SJCRH30 (cell line): ENCODE results near the gene NFILZ. TPM values are rescaled to one million over a fixed set of nuclear protein-coding genes. Genes with fewer than 3 reads are reported as not detected.
A peak's percentile ranks its signal among the peaks of the same experiment; 100 is the strongest.

Experiments
- DNase-seq, 2 experiments: peaks; one replicate each; pipeline ENCODE4 v3.0.0-alpha.2; 2015 to 2020
- H3K27ac ChIP-seq: fragments of 250-450 bp; sonication (Bioruptor Pico); 2 replicates; pipeline ENCODE4 v1.5.1; 2020; ENCODE audit warnings: mild to moderate bottlenecking, moderate library complexity
- H3K27me3 ChIP-seq: fragments of 250-450 bp; sonication (Bioruptor Pico); 2 replicates; pipeline ENCODE4 v1.5.1; 2020; ENCODE audit warnings: mild to moderate bottlenecking, moderate library complexity
- H3K36me3 ChIP-seq: fragments of 250-450 bp; sonication (Bioruptor Pico); 2 replicates; pipeline ENCODE4 v1.5.1; 2020; ENCODE audit warnings: mild to moderate bottlenecking, moderate library complexity
- H3K4me1 ChIP-seq: fragments of 250-450 bp; sonication (Bioruptor Pico); 2 replicates; pipeline ENCODE4 v1.5.1; 2020; ENCODE audit warnings: mild to moderate bottlenecking, moderate library complexity
- H3K4me3 ChIP-seq: fragments of 250-450 bp; sonication (Bioruptor Pico); 2 replicates; pipeline ENCODE4 v1.5.1; 2020; ENCODE audit warnings: mild to moderate bottlenecking, moderate library complexity
- H3K9me3 ChIP-seq: fragments of 250-450 bp; sonication (Bioruptor Pico); replicated peaks from 2 replicates; pipeline ENCODE4 v1.5.1; 2020; ENCODE audit warnings: mild to moderate bottlenecking, moderate library complexity
- total RNA-seq: library from RNA; depleted of rRNA; stranded (reverse); fragments of >200 nt; shearing (Covaris generic); gene quantifications from 2 replicates; pipeline ENCODE4 v1.2.3, GENCODE V29; 2014

NFILZ gene
- total RNA-seq, 1 experiment from 2014 or later, result not detected

DNA sequence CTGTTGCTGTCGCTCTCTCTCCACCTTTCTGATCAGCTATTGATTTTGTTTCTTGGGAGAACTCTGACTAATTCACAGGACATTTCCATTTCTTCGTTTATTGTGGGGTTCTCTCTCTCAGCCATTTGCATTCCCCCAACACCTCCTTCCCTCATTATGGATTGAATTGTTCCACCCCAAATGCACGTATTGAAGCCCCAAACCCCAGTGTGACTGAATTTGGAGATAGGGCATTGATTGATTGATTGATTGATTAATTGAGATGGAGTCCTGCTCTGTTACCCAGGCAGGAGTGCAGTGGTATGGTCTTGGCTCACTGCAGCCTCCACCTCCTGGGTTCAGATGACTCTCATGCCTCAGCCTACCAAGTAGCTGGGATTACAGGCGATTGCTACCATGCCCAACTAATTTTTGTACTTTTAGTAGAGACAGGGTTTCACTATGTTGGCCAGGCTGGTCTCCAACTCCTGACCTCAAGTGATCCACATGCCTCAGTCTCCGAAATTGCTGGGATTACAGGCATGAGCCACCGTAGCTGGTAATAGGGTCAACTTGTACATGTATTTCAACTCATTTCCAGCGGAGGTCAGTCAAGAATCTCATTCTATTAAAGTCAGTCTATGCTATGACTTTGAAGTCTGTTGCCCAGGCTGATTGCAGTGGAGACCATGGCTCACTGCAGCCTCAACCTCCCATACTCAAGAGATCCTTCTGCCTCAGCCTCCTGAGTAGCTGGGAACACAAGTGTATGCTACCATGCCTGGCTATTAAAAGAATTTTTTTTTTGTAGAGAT lies 13.6 kb downstream of the NFILZ start:
- no peak for DNase-seq
- no peaks in the 10 kb centered on the region for H3K36me3 ChIP-seq

DNA sequence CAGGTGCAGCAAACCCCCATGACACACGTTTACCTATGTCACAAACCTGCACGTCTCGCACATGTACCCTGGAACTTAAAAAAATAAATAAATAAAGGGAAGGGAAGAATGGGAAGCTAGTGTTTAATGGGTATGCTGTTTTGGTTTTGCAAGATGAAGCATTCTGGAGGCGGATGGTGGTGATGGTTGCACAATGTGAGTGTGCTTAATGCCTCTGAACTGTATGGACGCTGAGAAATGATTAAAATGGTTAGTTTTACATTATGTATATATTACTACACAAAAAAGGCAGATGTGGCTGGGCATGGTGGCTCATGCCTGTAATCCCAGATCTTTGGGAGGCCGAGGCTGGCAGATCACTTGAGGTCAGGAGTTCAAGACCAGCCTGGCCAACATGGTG lies 17.8 kb downstream of the NFILZ start:
- Histone ChIP-seq H3K4me3 (no peak overlapping the region), H3K9me3 (no peaks in the 10 kb centered on the region), H3K27ac (no peak overlapping the region), H3K27me3 (no peaks in the 10 kb centered on the region), H3K4me1 (no peaks in the 10 kb centered on the region), H3K36me3 (no peaks in the 10 kb centered on the region)
- DNase-seq, result no peak

More for the DNA sequence above, 13.6 kb downstream of the NFILZ start:
- H3K4me1 ChIP-seq, result no peaks in the 10 kb centered on the region
- H3K27me3 ChIP-seq, result no peaks in the 10 kb centered on the region
- no peaks in the 10 kb centered on the region for H3K9me3 ChIP-seq
- H3K27ac ChIP-seq, result no peak overlapping the region
- H3K4me3 ChIP-seq, result no peak overlapping the region

DNA sequence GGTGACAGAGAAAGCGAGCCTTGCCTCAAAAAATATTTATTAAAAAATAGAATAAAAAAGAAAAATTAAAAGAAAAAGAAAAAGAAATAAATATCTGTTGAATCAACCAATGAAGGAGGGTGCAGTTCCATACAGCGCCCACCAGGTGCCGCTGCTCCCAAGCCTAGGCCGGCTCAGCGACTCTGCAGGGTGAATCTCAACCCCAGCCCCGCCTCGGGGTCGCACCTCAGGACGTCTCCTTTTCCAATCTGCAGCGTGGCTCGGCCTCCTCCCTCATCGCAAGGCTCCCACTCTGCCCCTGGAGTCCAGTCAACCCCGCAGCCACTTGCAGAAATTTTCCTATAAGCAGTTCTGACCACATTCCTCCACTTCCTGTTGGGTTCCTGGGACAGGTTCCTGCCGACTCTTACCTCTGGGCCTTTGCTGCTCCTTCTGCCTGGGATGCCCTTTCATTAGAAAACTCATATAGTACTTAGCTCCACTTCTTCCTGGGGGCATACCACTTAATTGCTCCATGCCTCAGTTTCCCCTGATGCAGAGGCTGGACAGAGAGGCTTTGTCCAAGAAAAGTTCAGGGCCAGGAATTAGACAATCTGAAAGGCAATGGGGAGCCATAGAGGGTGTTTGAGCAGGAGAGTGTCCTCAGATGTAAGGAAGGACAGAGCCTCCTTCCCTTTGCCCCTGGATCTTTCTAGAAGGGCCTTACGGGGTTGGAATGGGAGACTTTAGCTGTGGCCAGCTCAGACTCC lies 24.3 kb downstream of the NFILZ start:
- Histone ChIP-seq H3K36me3 (no peaks in the 10 kb centered on the region), H3K4me1 (no peaks in the 10 kb centered on the region), H3K4me3 (no peak overlapping the region), H3K27ac (no peak overlapping the region), H3K9me3 (no peaks in the 10 kb centered on the region), H3K27me3 (no peaks in the 10 kb centered on the region)
- peak; percentile 19 to 57 for DNase-seq

DNA sequence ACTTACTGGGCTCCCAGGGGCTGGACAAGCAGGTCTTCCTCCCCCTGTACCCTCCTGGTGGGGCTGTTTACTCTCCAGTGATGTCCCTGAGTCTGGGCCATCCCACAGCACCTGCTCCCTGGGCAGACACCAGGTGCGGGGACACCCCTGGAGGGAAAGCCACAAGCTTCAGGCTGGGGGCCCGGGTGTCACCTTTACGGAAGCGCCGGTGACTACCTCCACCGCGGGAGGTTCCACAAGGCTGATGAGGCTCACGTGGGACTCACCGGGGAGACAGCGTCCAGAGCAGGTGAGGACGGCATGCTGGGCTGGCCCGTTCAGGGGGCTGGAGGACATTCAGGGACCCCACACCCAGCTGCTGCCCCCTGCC lies 24.9 kb downstream of the NFILZ start:
- Histone ChIP-seq H3K27ac (no peak overlapping the region), H3K4me1 (no peaks in the 10 kb centered on the region), H3K27me3 (no peaks in the 10 kb centered on the region), H3K4me3 (no peak overlapping the region), H3K9me3 (no peaks in the 10 kb centered on the region), H3K36me3 (no peaks in the 10 kb centered on the region)
- no peak for DNase-seq

DNA sequence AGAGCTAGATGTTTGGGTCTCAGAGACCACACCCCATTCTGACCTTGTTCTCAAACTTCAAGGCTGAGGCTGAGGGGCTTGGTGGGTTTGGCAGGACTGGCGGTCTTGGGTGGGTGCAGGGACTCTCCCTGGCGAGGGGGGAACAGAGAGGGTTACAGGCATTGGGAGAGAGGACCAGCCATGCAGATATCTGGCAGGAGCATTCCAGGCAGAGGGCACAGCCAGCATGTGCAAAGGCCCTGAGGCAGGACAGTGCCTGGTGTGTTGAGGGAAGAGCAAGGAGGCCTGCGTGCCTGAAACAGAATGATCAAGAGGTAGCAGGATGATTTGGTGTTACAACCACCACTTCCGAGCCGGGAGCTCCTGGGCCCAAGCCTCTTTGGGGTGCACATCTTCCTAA lies 27.4 kb downstream of the NFILZ start:
- Histone ChIP-seq H3K36me3 (no peaks in the 10 kb centered on the region), H3K9me3 (no peaks in the 10 kb centered on the region), H3K27me3 (no peaks in the 10 kb centered on the region), H3K27ac (no peak overlapping the region), H3K4me1 (no peaks in the 10 kb centered on the region), H3K4me3 (no peak overlapping the region)
- no peak for DNase-seq

DNA sequence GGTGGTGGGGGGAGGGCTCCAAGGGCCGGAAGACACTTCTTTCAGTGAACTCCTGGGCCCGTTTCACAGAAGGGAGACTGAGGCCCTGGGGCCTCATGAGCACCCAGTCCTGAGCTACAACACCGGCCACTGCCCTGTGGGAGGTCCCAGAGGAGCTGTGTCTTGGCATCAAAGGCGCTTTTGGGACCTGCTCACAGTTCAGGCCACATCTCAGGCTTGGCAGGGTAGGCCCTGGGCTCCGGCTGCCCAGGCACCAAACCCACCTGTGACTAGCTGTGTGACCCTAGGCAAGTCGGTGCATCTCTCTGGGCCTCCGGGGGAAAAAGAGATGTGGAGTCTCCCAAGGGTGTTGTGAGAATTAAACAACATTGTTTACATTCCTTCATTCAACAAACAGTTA lies 29.5 kb downstream of the NFILZ start:
- no peak overlapping the region for H3K4me3 ChIP-seq
- no peak for DNase-seq
- no peaks in the 10 kb centered on the region for H3K4me1 ChIP-seq
- no peaks in the 10 kb centered on the region for H3K36me3 ChIP-seq
- no peaks in the 10 kb centered on the region for H3K27me3 ChIP-seq
- no peak overlapping the region for H3K27ac ChIP-seq
- H3K9me3 ChIP-seq, result no peaks in the 10 kb centered on the region

DNA sequence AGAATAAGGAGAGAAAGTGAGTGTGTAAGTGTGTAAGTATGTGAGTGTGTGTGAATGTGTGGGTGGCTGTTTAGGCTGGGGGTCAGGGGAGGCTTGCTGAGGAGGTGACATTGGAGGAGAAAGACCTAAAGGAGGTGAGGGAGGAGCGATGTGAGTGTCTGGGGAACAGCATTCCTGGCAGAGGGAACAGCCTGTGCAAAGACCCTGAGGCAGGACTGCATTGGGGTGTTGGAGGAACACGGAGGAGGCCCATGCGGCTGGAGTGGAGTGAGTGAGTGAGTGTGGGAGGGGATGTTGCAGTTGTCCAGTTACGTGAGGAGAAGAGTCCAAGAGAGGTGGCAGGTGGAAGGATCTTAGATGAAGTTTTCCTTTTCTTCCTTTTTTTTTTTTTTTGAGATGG lies 31.8 kb downstream of the NFILZ start:
- Histone ChIP-seq H3K27me3 (no peaks in the 10 kb centered on the region), H3K4me3 (no peak overlapping the region), H3K9me3 (no peaks in the 10 kb centered on the region), H3K36me3 (no peaks in the 10 kb centered on the region), H3K27ac (no peak overlapping the region), H3K4me1 (no peaks in the 10 kb centered on the region)
- DNase-seq, result no peak

DNA sequence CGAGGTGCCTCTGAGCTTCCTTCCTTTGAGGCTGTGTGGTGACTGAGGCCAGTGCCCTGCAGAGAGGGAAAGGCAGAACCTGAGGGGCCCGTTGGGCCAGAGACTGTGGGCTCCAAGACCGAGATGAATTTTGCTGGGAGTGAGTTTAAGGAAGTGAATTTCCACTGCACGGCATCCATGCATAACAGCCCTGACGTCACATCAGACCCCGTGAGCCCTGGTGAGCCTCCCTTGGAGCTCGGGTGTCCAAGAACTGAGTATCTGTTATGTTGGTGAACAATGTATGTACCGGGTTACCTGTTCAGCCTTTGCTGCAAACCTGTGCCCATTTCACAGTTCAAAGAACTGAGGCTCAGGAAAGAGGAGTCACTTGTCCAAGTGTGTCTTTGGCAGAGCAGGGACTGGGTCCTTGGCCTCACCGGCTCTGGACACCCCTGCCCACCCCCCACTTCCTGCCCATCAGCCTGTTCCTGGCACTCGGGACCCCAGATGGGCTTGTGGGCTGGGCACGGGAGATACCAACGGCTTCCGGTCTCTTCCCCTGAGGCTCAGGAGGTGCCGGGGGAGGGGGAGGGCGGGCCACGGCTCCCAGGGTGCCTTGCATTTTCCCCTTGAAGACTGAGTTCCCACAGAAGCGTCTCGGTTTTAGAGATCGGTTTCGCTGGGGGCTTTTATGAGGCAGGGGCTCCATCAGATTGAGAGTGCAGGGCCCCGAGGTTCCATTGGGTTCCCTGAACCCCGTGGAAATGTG lies 33.7 kb downstream of the NFILZ start:
- H3K27ac ChIP-seq, result no peak overlapping the region

DNA sequence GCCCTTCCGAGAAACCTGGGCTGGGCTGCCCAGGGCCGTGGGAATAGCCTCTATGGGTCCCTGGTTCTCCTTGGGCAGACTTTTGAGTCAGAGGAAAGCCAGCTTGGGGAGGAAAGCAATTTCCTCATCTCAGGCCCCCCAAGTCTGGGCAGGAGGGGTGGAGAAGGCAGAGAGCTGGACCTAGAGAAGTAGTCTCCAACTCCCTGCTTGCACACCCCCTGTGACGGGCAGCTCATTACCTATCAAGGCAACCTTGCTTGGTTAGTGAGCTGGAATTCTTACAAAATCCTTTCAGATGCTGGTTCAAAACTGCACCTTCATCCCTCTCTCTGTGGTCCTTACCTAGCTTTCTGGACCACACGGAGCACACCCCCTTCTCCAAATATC lies 34.2 kb downstream of the NFILZ start:
- H3K4me3 ChIP-seq, result no peak overlapping the region
- no peaks in the 10 kb centered on the region for H3K4me1 ChIP-seq
- DNase-seq, result no peak
- no peaks in the 10 kb centered on the region for H3K9me3 ChIP-seq
- no peak overlapping the region for H3K27ac ChIP-seq
- H3K36me3 ChIP-seq, result no peaks in the 10 kb centered on the region
- no peaks in the 10 kb centered on the region for H3K27me3 ChIP-seq

More for the DNA sequence above, 33.7 kb downstream of the NFILZ start:
- Histone ChIP-seq H3K27me3 (no peaks in the 10 kb centered on the region), H3K4me3 (no peak overlapping the region), H3K36me3 (no peaks in the 10 kb centered on the region), H3K9me3 (no peaks in the 10 kb centered on the region), H3K4me1 (no peaks in the 10 kb centered on the region)
- DNase-seq, result no peak

DNA sequence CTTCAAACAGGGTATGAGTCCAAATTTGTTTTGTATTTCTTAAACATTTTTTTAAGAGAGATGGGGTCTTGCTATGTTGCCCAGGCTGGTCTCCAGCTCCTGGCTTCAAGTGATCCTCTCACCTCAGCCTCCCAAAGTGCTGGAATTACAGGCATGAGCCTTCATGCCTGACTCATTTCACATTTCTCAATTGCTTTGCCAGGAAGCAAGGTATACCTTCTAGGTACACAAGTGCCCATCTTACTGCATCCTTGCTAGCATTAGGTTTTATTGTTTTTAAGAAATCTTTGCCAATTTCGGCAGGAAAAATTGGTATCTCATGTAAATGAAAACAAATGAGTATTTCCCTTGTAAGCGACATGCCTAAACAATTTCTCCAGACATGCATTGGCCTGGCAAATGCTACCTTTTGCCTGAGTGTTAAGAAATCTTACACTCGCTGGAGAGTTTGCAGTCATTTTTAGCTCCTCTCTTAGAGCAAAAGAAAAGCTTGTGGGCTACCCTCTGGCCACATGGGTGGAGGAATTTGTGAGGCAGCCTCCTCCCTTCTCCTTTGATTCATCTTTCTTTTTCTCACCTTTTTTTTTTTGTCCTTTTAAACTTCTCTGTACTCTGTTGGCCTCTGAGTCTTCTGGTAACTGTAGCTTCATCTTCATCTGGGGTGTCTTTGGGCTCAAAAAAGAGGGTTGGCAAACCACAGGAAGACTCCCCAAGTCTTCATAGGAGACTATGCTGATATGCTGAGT lies 35.2 kb downstream of the NFILZ start:
- Histone ChIP-seq H3K27ac (no peak overlapping the region), H3K4me1 (no peaks in the 10 kb centered on the region), H3K4me3 (no peak overlapping the region), H3K36me3 (no peaks in the 10 kb centered on the region), H3K9me3 (no peaks in the 10 kb centered on the region), H3K27me3 (no peaks in the 10 kb centered on the region)
- DNase-seq, result no peak

DNA sequence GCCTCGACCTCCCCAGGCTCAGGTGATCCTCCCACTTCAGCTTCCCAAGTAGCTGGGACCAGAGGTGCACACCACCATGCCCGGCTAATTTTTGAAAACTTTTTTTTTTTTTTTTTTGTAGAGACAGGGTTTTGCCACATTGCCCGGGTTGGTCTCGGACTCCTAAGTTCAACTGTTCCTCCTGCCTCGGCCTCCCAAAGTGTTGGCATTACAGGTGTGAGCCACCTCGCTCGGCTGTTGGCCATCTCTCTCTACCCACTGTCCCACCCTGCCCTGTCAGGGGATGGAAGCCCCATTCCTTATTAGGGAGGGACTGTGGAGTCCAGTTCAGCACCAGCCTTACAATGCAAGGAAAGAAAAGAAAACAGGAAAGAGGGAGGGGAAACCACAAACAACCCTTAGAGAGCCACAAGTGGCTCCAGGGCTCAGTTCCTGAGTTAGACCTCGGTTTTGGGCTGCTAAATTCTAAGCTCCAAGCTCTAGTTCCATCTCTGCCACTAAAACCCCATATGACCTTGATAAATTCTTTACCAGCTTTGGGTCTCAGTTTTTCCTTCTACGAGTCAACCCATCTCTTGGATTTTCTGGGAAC lies 36.5 kb downstream of the NFILZ start:
- no peak overlapping the region for H3K27ac ChIP-seq
- no peaks in the 10 kb centered on the region for H3K4me1 ChIP-seq
- H3K9me3 ChIP-seq, result no peaks in the 10 kb centered on the region
- DNase-seq, result no peak
- no peaks in the 10 kb centered on the region for H3K36me3 ChIP-seq
- H3K27me3 ChIP-seq, result no peaks in the 10 kb centered on the region
- no peak overlapping the region for H3K4me3 ChIP-seq

DNA sequence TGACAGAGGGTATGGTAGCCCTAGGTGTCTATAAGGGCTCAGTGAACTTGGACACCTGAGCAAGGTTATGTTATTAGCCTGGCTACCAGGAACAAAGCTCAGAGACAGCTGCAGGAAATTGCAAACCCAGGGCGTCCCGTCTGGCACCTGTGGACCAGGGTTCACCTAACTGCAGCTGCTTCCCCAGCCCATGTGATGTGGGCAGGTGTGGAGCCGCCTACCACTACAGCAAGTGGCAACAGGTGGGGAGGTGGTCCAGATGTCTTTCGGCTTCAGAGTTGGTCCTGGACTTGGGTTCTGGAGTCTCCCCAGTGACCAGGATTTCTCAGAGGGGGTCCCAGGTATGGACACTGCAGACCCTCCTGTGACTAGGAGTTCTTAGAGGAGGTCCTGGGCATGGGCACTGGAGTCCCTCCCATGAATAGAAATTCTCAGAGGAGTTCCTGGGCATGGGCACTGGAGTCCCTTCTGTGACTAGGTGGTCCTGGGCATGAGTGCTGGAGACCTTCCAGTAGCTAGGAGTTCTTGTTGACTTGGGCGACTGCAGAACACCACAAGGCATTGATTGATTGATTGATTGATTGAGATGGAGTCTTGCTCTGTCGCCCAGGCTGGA lies 43.0 kb downstream of the NFILZ start:
- Histone ChIP-seq H3K36me3 (no peaks in the 10 kb centered on the region), H3K4me1 (no peaks in the 10 kb centered on the region), H3K4me3 (no peak overlapping the region), H3K9me3 (no peaks in the 10 kb centered on the region), H3K27ac (no peak overlapping the region), H3K27me3 (no peaks in the 10 kb centered on the region)
- DNase-seq, result no peak

DNA sequence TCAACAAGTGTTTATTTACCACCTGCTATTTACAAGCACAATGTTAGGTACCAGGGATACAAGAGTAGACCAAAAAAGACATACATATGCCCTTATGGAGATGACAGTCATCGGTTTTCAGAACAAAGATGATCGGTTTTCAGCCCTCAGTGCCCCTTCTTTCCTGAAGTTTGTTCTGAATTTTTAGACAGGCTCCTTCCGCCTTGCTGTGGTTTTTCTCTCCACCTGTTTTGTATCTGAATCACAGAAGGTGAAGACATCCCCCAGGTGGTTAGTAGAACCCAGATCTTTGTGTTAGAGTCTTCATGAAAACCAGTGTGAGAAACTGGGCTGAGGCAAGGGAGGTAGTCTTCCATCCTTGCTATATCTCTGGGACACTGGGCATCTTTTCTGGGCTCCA lies 44.6 kb downstream of the NFILZ start:
- Histone ChIP-seq H3K36me3 (no peaks in the 10 kb centered on the region), H3K4me3 (no peak overlapping the region), H3K27ac (no peak overlapping the region), H3K9me3 (no peaks in the 10 kb centered on the region), H3K27me3 (no peaks in the 10 kb centered on the region), H3K4me1 (no peaks in the 10 kb centered on the region)
- no peak for DNase-seq

DNA sequence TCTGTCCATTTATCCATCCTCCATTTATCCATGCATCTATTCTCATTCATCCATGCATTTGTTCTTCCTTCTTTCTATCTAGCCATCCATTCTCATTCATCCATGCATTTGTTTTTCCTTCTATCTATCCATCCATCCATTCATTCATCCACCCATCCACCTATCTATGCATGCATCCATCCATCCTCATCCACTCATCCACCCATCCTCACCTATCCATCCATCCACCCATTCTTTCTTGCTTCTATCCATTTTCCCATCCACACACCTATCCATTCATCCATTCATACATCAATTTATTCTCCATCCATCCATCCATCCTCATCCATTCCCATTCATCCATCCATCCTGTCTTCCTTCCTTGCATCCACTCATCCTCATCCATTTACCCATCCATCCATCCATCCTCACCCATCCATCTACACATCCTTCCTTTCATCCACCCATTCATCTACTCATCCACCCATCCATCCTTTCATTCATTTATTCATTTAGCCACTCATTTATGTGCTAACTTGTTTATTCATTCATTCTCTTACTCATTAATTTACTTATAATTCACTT lies 47.9 kb downstream of the NFILZ start:
- Histone ChIP-seq H3K36me3 (no peaks in the 10 kb centered on the region), H3K9me3 (no peaks in the 10 kb centered on the region), H3K4me3 (no peak overlapping the region), H3K4me1 (no peaks in the 10 kb centered on the region), H3K27me3 (no peaks in the 10 kb centered on the region), H3K27ac (no peak overlapping the region)
- DNase-seq, result no peak
